ENCODE results near the gene PCDHGB2. TPM values are rescaled to one million over a fixed set of nuclear protein-coding genes. Genes with fewer than 3 reads are reported as not detected.

PCDHGB2 gene
- polyA plus RNA-seq, 3 donors from 2014 or later, result not detected

- H3K4me3 Mint-ChIP-seq, result peak overlapping the region in 2 of 5 donors; percentile 32 to 57
- H3K36me3 Mint-ChIP-seq, result peaks cover 6 to 8% (median 7%) of the 10 kb centered on the region in 3 donors
- H3K4me1 Mint-ChIP-seq, result peaks cover 3 to 7% of the 10 kb centered on the region in 2 donors
- peaks cover 38 to 54% (median 48%) of the 10 kb centered on the region in 3 donors for H3K27me3 Mint-ChIP-seq (ENCODE audit: low read depth in 3 of 3)
- no peak for DNase-seq
- peaks cover 8 to 27% (median 16%) of the 10 kb centered on the region in 6 donors for H3K9me3 Mint-ChIP-seq
- no peak overlapping the region for H3K27ac Mint-ChIP-seq
These were observed 38.8 kb downstream of the PCDHGB2 start for GRCh38 chr5:141398608-141399007.

DNA sequence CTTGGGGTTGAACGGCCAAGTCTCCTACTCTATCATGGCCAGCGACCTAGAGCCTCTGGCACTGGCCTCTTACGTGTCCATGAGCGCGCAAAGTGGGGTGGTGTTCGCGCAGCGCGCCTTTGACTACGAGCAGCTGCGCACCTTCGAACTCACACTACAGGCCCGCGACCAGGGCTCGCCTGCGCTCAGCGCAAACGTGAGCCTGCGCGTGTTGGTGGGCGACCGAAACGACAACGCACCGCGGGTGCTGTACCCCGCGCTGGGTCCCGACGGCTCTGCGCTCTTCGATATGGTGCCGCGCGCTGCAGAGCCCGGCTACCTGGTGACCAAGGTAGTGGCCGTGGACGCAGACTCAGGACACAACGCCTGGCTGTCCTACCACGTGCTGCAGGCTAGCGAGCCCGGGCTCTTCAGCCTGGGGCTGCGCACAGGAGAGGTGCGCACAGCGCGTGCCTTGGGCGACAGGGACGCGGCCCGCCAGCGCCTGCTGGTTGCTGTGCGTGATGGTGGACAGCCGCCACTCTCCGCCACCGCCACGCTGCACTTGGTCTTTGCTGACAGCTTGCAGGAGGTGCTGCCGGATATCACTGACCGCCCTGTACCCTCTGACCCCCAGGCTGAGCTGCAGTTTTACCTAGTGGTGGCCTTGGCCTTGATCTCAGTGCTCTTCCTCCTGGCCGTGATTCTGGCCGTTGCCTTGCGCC is 39.9 kb downstream of the PCDHGB2 start:
- DNase-seq, result no peak
- H3K36me3 Mint-ChIP-seq, result peaks cover 6 to 8% (median 7%) of the 10 kb centered on the region in 3 donors
- H3K27me3 Mint-ChIP-seq (ENCODE audit: low read depth in 3 of 3), result peaks cover 39 to 56% (median 48%) of the 10 kb centered on the region in 3 donors
- H3K4me3 Mint-ChIP-seq, result peak overlapping the region in 1 of 5 donors; percentile 57
- peaks cover 3 to 7% of the 10 kb centered on the region in 2 donors for H3K4me1 Mint-ChIP-seq
- H3K9me3 Mint-ChIP-seq, result peaks cover 10 to 27% (median 13%) of the 10 kb centered on the region in 6 donors
- H3K27ac Mint-ChIP-seq, result no peak overlapping the region

DNA sequence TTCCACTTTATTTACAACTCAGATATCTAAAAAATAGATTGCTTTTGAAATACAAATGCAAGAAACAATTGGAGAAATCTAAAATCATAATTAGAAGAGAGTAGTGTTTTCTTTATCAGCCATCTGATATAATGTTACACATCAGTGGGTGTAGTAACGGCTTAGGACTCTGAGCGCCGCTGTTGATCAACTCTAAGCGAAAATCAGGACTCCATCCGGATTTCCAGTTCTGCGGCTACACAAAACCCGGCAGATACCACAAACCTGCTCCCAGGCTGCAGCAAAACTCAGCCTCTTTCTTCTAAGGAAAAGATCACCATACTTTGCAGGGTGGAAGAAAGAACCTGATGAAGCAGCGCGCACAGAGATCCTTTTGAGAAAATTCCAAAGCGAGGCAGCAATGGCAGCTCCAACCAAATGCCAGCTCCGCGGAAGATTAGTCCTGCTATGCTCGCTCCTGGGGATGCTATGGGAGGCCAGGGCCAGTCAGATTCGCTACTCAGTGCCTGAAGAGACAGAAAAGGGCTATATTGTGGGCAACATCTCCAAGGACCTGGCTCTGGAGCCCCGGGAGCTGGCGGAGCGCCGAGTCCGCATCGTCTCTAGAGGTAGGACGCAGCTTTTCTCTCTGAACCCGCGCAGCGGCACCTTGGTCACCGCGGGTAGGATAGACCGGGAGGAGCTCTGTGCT is 42.9 kb downstream of the PCDHGB2 start, which contains the start of gene PCDHGA9:
Gene PCDHGA9 (plus strand): TSS at position 226 of the 691 bp plus-strand sequence. CDS start 175 bp downstream, at position 401.
- peak in 2 of 3 donors; percentile 18 to 30 for DNase-seq
- peaks cover 4 to 10% (median 7%) of the 10 kb centered on the region in 3 donors for H3K36me3 Mint-ChIP-seq
- peaks cover 7 to 13% of the 10 kb centered on the region in 2 donors for H3K4me1 Mint-ChIP-seq
- no peak within 1 kb of the TSS for H3K27ac Mint-ChIP-seq
- H3K27me3 Mint-ChIP-seq (ENCODE audit: low read depth in 3 of 3), result peaks cover 40 to 44% (median 41%) of the 10 kb centered on the region in 3 donors
- H3K4me3 Mint-ChIP-seq, result peak within 1 kb of the TSS; percentile 68 to 85 (median 72)
- H3K9me3 Mint-ChIP-seq, result peaks cover 9 to 26% (median 17%) of the 10 kb centered on the region in 6 donors

GRCh38 chr5:141403387-141403786 is 43.6 kb downstream of the PCDHGB2 start:
- Mint-ChIP-seq H3K4me3 (peak overlapping the region in 2 of 5 donors; percentile 41 to 85), H3K4me1 (peaks cover 12 to 19% of the 10 kb centered on the region in 2 donors), H3K27me3 (ENCODE audit: low read depth in 3 of 3) (peaks cover 43 to 48% (median 45%) of the 10 kb centered on the region in 3 donors), H3K9me3 (peaks cover 9 to 33% (median 21%) of the 10 kb centered on the region in 6 donors), H3K36me3 (peaks cover 4 to 10% (median 7%) of the 10 kb centered on the region in 3 donors), H3K27ac (no peak overlapping the region)
- DNase-seq, result no peak

GRCh38 chr5:141407790-141408505 is 48.2 kb downstream of the PCDHGB2 start, which contains the start of gene PCDHGB6:
Gene PCDHGB6, plus strand, starts transcription at chr5:141408021. Its CDS starts 182 bp downstream, at chr5:141408203.
- peak within 1 kb of the TSS; percentile 68 to 90 (median 81) for H3K4me3 Mint-ChIP-seq
- H3K9me3 Mint-ChIP-seq, result peaks cover 4 to 39% (median 26%) of the 10 kb centered on the region in 6 donors
- peaks cover 28 to 41% of the 10 kb centered on the region in 2 donors for H3K4me1 Mint-ChIP-seq
- peaks cover 37 to 49% (median 40%) of the 10 kb centered on the region in 3 donors for H3K27me3 Mint-ChIP-seq (ENCODE audit: low read depth in 3 of 3)
- H3K27ac Mint-ChIP-seq, result peak within 1 kb of the TSS in 4 of 6 donors; percentile 75 to 84 (median 78)
- H3K36me3 Mint-ChIP-seq, result peaks cover 4 to 13% (median 8%) of the 10 kb centered on the region in 3 donors
- peak; percentile 27 to 59 (median 55) for DNase-seq

DNA sequence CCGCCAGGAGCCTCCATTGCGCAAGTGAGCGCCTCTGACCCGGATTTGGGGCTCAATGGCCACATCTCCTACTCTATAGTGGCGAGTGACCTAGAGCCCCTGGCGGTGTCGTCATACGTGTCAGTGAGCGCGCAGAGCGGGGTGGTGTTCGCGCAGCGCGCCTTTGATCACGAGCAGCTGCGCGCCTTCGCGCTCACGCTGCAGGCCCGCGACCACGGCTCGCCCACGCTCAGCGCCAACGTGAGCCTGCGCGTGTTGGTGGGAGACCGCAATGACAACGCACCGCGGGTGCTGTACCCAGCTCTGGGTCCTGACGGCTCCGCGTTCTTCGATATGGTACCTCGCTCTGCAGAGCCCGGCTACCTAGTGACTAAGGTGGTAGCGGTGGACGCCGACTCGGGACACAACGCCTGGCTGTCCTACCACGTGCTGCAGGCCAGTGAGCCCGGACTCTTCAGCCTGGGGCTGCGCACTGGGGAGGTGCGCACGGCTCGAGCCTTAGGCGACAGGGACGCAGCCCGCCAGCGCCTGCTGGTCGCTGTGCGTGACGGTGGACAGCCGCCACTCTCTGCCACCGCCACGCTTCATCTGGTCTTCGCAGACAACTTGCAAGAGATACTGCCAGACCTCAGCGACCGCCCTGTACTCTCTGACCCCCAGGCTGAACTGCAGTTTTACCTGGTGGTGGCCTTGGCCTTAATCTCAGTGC is 50.0 kb downstream of the PCDHGB2 start:
- Mint-ChIP-seq H3K4me3 (peak overlapping the region in 1 of 5 donors; percentile 73), H3K36me3 (peaks cover 4 to 19% (median 18%) of the 10 kb centered on the region in 3 donors), H3K4me1 (peaks cover 43 to 58% of the 10 kb centered on the region in 2 donors), H3K9me3 (peaks cover 4 to 40% (median 30%) of the 10 kb centered on the region in 6 donors), H3K27ac (peak overlapping the region in 1 of 6 donors; percentile 69), H3K27me3 (ENCODE audit: low read depth in 3 of 3) (peaks cover 45 to 46% (median 45%) of the 10 kb centered on the region in 3 donors)
- DNase-seq, result no peak

DNA sequence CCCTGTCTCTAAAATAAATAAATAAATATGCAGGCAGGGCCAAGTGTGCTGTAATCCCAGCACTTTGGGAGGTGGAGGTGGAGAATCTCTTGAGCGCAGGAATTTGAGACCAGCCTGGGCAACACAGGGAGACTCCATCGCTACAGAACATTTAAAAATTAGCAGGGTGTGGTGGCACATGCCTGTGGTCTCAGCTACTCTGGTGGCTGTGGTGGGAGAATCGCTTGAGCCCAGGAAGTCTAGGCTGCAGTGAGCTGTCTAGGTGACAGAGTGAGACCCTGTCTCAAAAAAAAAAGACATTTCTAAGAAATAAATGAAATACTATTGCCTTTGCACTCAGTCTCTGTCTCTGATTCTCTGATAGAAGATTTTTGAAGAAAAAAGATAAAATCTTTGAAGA is 51.8 kb downstream of the PCDHGB2 start:
- peaks cover 49 to 52% (median 49%) of the 10 kb centered on the region in 3 donors for H3K27me3 Mint-ChIP-seq (ENCODE audit: low read depth in 3 of 3)
- peaks cover 4 to 19% (median 18%) of the 10 kb centered on the region in 3 donors for H3K36me3 Mint-ChIP-seq

More for the DNA sequence above, 51.8 kb downstream of the PCDHGB2 start:
- Mint-ChIP-seq H3K4me1 (peaks cover 47 to 70% of the 10 kb centered on the region in 2 donors), H3K4me3 (peak overlapping the region; percentile 24 to 76 (median 53)), H3K9me3 (peaks cover 4 to 49% (median 28%) of the 10 kb centered on the region in 6 donors), H3K27ac (peak overlapping the region; percentile 32 to 82 (median 58))
- DNase-seq, result peak; percentile 20 to 57 (median 53)

Other genes starting within 250 kb of the PCDHGB2 start
- not detected for gene PCDHB4, start 238.2 kb upstream of the PCDHGB2 start, polyA plus RNA-seq
- gene PCDHB5, start 224.8 kb upstream of the PCDHGB2 start, polyA plus RNA-seq, result not detected
- gene PCDHB6, start 209.9 kb upstream of the PCDHGB2 start, polyA plus RNA-seq, result not detected
- not detected for gene PCDHB7, start 187.3 kb upstream of the PCDHGB2 start, polyA plus RNA-seq
- gene PCDHB8, start 182.2 kb upstream of the PCDHGB2 start, polyA plus RNA-seq, result not detected
- not detected for gene PCDHB16, start 177.6 kb upstream of the PCDHGB2 start, polyA plus RNA-seq
- not detected for gene PCDHB9, start 172.8 kb upstream of the PCDHGB2 start, polyA plus RNA-seq
- not detected for gene PCDHB10, start 167.6 kb upstream of the PCDHGB2 start, polyA plus RNA-seq
- gene PCDHB11, start 160.4 kb upstream of the PCDHGB2 start, polyA plus RNA-seq, result not detected
- not detected for gene PCDHB12, start 151.3 kb upstream of the PCDHGB2 start, polyA plus RNA-seq
- not detected for gene PCDHB13, start 146.1 kb upstream of the PCDHGB2 start, polyA plus RNA-seq
- not detected for gene PCDHB14, start 136.7 kb upstream of the PCDHGB2 start, polyA plus RNA-seq
- gene PCDHB15, start 114.6 kb upstream of the PCDHGB2 start, polyA plus RNA-seq, result under 1 TPM in 1 of 3 donors, not detected in 2; 0.16 TPM
- gene SLC25A2, start 55.9 kb upstream of the PCDHGB2 start, polyA plus RNA-seq, result not detected
- 100 to 1,000 TPM; 136 to 191 (median 151) TPM for gene TAF7, start 39.2 kb upstream of the PCDHGB2 start, polyA plus RNA-seq
- not detected for gene PCDHGA1, start 29.5 kb upstream of the PCDHGB2 start, polyA plus RNA-seq
- not detected for gene PCDHGA2, start 21.2 kb upstream of the PCDHGB2 start, polyA plus RNA-seq
- under 1 TPM in 1 of 3 donors, not detected in 2; 0.11 TPM for gene PCDHGA3, start 16.2 kb upstream of the PCDHGB2 start, polyA plus RNA-seq
- gene PCDHGB1, start 9.9 kb upstream of the PCDHGB2 start, polyA plus RNA-seq, result not detected
- under 1 TPM in 2 of 3 donors, not detected in 1; 0.10 to 0.11 TPM for gene PCDHGA4, start 5.0 kb upstream of the PCDHGB2 start, polyA plus RNA-seq
- not detected for gene PCDHGA5, start 4.2 kb downstream of the PCDHGB2 start, polyA plus RNA-seq
- gene PCDHGB3, start 10.2 kb downstream of the PCDHGB2 start, polyA plus RNA-seq, result under 1 TPM in 2 of 3 donors, not detected in 1; 0.06 to 0.15 TPM
- not detected for gene PCDHGA6, start 13.9 kb downstream of the PCDHGB2 start, polyA plus RNA-seq
- not detected for gene PCDHGA7, start 22.7 kb downstream of the PCDHGB2 start, polyA plus RNA-seq
- under 1 TPM in 1 of 3 donors, not detected in 2; 0.13 TPM for gene PCDHGB4, start 27.7 kb downstream of the PCDHGB2 start, polyA plus RNA-seq
- under 1 TPM in 1 of 3 donors, not detected in 2; 0.07 TPM for gene PCDHGA8, start 32.6 kb downstream of the PCDHGB2 start, polyA plus RNA-seq
- 1 to 10 TPM in 2 of 3 donors, under 1 TPM in 1; 0.36 to 2.1 (median 2.0) TPM for gene PCDHGB5, start 38.0 kb downstream of the PCDHGB2 start, polyA plus RNA-seq
- gene PCDHGA9, start 42.8 kb downstream of the PCDHGB2 start, polyA plus RNA-seq, result under 1 TPM in 1 of 3 donors, not detected in 2; 0.04 TPM
- gene PCDHGB6, start 48.0 kb downstream of the PCDHGB2 start, polyA plus RNA-seq, result 1 to 10 TPM in 1 of 3 donors, under 1 TPM in 1, not detected in 1; 0.38 to 1.9 TPM
- under 1 TPM in 1 of 3 donors, not detected in 2; 0.43 TPM for gene PCDHGA10, start 53.0 kb downstream of the PCDHGB2 start, polyA plus RNA-seq
- under 1 TPM in 1 of 3 donors, not detected in 2; 0.13 TPM for gene PCDHGB7, start 57.7 kb downstream of the PCDHGB2 start, polyA plus RNA-seq
- gene PCDHGA11, start 61.1 kb downstream of the PCDHGB2 start, polyA plus RNA-seq, result under 1 TPM in 1 of 3 donors, not detected in 2; 0.11 TPM
- gene PCDHGA12, start 70.5 kb downstream of the PCDHGB2 start, polyA plus RNA-seq, result under 1 TPM in 1 of 3 donors, not detected in 2; 0.25 TPM
- 1 to 10 TPM in 1 of 3 donors, under 1 TPM in 2; 0.63 to 1.3 (median 0.77) TPM for gene PCDHGC3, start 116.0 kb downstream of the PCDHGB2 start, polyA plus RNA-seq
- gene PCDHGC4, start 125.0 kb downstream of the PCDHGB2 start, polyA plus RNA-seq, result not detected
- not detected for gene PCDHGC5, start 129.1 kb downstream of the PCDHGB2 start, polyA plus RNA-seq